Activated B cell treated with CpG ODN at 0.5 μM for 24 hours (primary cell): ENCODE data around the gene POFUT2. TPM values are rescaled to one million over a fixed set of nuclear protein-coding genes. Genes with fewer than 3 reads are reported as not detected.

Experiments used
- ATAC-seq: fragments of 200-7000 bp; cut with Tn5 transposase; one replicate; pipeline ENCODE4 v1.10.0; 2021; ENCODE audit warnings: low read depth, mild to moderate bottlenecking, moderate library complexity
- CTCF ChIA-PET: fragments of 350-600 bp; sonication (Branson Sonifier 250); formaldehyde crosslinking; loops from one replicate; lab custom pipeline; 2021; ENCODE audit warnings: antibody characterized with exemption; lab: Charles Lee
- POLR2A ChIA-PET: fragments of 350-600 bp; sonication (Branson Sonifier 250); formaldehyde crosslinking; loops from one replicate; lab custom pipeline; 2021; ENCODE audit warnings: antibody characterized with exemption; lab: Charles Lee
- DNase-seq: peaks from one replicate; pipeline ENCODE4 v3.0.0; 2022
- H3K27ac Mint-ChIP-seq: one replicate; pipeline ENCODE4 v1.8.0; 2020; ENCODE audit warnings: mixed read lengths
- H3K27me3 Mint-ChIP-seq: one replicate; pipeline ENCODE4 v1.8.0; 2021; ENCODE audit warnings: mixed read lengths
- H3K36me3 Mint-ChIP-seq: one replicate; pipeline ENCODE4 v1.8.0; 2021; ENCODE audit warnings: low read depth, mixed read lengths
- H3K4me1 Mint-ChIP-seq: one replicate; pipeline ENCODE4 v1.8.0; 2021; ENCODE audit warnings: mixed read lengths
- H3K4me3 Mint-ChIP-seq: one replicate; pipeline ENCODE4 v1.8.0; 2020; ENCODE audit warnings: mild to moderate bottlenecking, mixed read lengths
- H3K9me3 Mint-ChIP-seq: one replicate; pipeline ENCODE4 v1.8.0; 2020; ENCODE audit warnings: mixed read lengths
- CTCF ChIP-seq: fragments of 200-600 bp; IDR thresholded peaks from one replicate; pipeline ENCODE4 v1.8.0; 2022; ENCODE audit warnings: antibody characterized with exemption, mild to moderate bottlenecking
- intact Hi-C: fragments of 100-400 bp; cut with micrococcal nuclease; formaldehyde crosslinking; loops from one replicate; pipeline ENCODE4 v1.15.1; 2024
- total RNA-seq: library from RNA; stranded (reverse); gene quantifications from 2 replicates; pipeline ENCODE4 v1.2.3, GENCODE V29; 2022

Gene POFUT2
- total RNA-seq, 1 donor from 2014 or later = 21.4 TPM

DNA sequence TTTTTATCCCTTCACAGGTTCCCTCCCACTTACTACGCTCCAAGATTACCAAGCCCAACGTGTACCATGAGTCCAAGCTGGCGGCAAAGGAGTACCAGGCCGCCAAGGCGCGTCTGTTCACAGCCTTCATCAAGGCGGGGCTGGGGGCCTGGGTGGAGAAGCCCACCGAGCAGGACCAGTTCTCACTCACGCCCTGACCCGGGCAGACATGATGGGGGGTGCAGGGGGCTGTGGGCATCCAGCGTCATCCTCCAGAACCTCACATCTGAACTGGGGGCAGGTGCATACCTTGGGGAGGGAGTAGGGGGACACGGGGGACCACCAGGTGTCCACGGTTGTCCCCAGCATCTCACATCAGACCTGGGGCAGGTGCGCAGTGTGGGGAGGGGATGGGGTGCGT lies 65.7 kb downstream of the POFUT2 start:
- H3K27ac Mint-ChIP-seq = no peak overlapping the region
- POLR2A ChIA-PET = no interaction called here
- peaks cover 20% of the 10 kb centered on the region for H3K4me1 Mint-ChIP-seq
- intact Hi-C loops = no loop called here
- CTCF ChIA-PET = no interaction called here
- TF ChIP-seq CTCF = no peak
- H3K27me3 Mint-ChIP-seq = no peaks in the 10 kb centered on the region
- peaks cover 3% of the 10 kb centered on the region for H3K9me3 Mint-ChIP-seq
- ATAC-seq (no peak), DNase-seq (no peak)
- H3K36me3 Mint-ChIP-seq = peaks cover 54% of the 10 kb centered on the region
- H3K4me3 Mint-ChIP-seq = no peak overlapping the region

- Mint-ChIP-seq H3K4me3 (no peak overlapping the region), H3K36me3 (peaks cover 63% of the 10 kb centered on the region), H3K9me3 (peaks cover 4% of the 10 kb centered on the region), H3K27ac (no peak overlapping the region), H3K27me3 (no peaks in the 10 kb centered on the region), H3K4me1 (peaks cover 9% of the 10 kb centered on the region)
- TF ChIP-seq CTCF = no peak
- intact Hi-C loops = no loop called here
- POLR2A ChIA-PET = no interaction called here
- ATAC-seq (no peak), DNase-seq (no peak)
- CTCF ChIA-PET = no interaction called here
Measured at GRCh38 chr21:45220714-45221490, 66.8 kb downstream of the POFUT2 start.

- no peak for DNase-seq
- Mint-ChIP-seq H3K27ac (no peak overlapping the region), H3K4me1 (peaks cover 5% of the 10 kb centered on the region), H3K27me3 (no peaks in the 10 kb centered on the region), H3K4me3 (no peak overlapping the region), H3K9me3 (peaks cover 4% of the 10 kb centered on the region), H3K36me3 (peaks cover 63% of the 10 kb centered on the region)
- intact Hi-C loops = no loop called here
- CTCF ChIA-PET = no interaction called here
- no peak for TF ChIP-seq CTCF
- POLR2A ChIA-PET = no interaction called here
- no peak for ATAC-seq
Measured at GRCh38 chr21:45220071-45220481, 67.6 kb downstream of the POFUT2 start.

DNA sequence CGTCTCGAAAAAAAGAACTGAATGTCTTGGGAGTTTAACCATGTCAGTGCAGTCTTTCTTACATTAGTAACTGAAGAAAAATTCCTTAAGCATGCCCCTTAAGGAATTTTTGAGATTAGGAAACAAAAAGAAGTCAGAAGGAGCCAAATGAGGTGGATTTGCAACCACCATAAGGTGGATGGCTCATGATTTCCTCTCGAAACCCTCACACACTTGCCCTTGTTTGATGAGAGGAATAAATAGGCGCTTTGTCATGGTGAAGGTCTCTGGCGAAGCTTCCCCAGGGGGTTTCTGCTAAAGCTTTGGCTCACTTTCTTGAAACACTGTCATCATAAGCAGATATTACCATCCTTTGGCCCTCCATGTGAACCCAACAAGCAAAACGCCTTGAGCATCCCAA lies 68.2 kb downstream of the POFUT2 start:
- peaks cover 66% of the 10 kb centered on the region for H3K36me3 Mint-ChIP-seq
- DNase-seq (no peak), ATAC-seq (no peak)
- TF ChIP-seq CTCF = no peak
- H3K4me3 Mint-ChIP-seq = no peak overlapping the region
- CTCF ChIA-PET = no interaction called here
- intact Hi-C loops = no loop called here
- POLR2A ChIA-PET = no interaction called here
- peaks cover 4% of the 10 kb centered on the region for H3K9me3 Mint-ChIP-seq
- no peak overlapping the region for H3K27ac Mint-ChIP-seq
- peaks cover 2% of the 10 kb centered on the region for H3K4me1 Mint-ChIP-seq
- no peaks in the 10 kb centered on the region for H3K27me3 Mint-ChIP-seq

- Mint-ChIP-seq H3K4me3 (no peak overlapping the region), H3K4me1 (no peaks in the 10 kb centered on the region), H3K27me3 (no peaks in the 10 kb centered on the region), H3K27ac (no peak overlapping the region), H3K9me3 (peaks cover 4% of the 10 kb centered on the region), H3K36me3 (peaks cover 62% of the 10 kb centered on the region)
- no peak for TF ChIP-seq CTCF
- POLR2A ChIA-PET = no interaction called here
- DNase-seq (no peak), ATAC-seq (no peak)
- intact Hi-C loops = no loop called here
- CTCF ChIA-PET = no interaction called here
Measured at GRCh38 chr21:45217010-45217409, 70.7 kb downstream of the POFUT2 start.
